GM12873 (cell line): ENCODE data around the gene CCDC91.

ENCODE experiments used
- CTCF ChIP-seq: IDR thresholded peaks from 2 replicates; pipeline ENCODE4 v1.5.1; 2012; ENCODE audit warnings: low read depth, mild to moderate bottlenecking, moderate library complexity, low read length, control low read depth; ENCODE audit not compliant: insufficient read depth; ENCODE audit errors: missing control alignments

Gene CCDC91

GRCh38 chr12:28413460-28414109, 223.3 kb downstream of the CCDC91 start:
- no peak for TF ChIP-seq CTCF

GRCh38 chr12:28415755-28416154, 225.5 kb downstream of the CCDC91 start:
- no peak for TF ChIP-seq CTCF

- TF ChIP-seq CTCF: no peak
Observed at GRCh38 chr12:28421374-28421773, 231.1 kb downstream of the CCDC91 start.

DNA sequence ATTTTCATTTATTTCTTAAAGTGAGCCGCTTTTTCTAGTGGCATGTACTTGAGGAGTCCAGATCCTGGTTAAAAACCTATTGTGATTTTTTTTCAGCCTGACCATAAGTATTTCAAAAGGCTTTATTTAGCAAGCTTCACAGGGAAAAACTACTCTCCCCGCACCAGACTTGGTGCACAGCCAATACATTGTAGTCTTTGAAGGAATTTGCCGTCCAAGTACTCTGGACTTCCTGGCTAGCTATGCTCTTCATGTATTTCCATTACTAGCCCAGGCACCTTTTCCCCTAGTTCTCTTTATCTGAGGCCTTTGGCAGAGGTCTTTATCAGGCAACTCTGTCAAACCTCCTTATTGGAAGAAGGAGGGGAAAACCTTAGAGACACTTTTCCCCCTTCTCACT, 234.7 kb downstream of the CCDC91 start:
- no peak for TF ChIP-seq CTCF

DNA sequence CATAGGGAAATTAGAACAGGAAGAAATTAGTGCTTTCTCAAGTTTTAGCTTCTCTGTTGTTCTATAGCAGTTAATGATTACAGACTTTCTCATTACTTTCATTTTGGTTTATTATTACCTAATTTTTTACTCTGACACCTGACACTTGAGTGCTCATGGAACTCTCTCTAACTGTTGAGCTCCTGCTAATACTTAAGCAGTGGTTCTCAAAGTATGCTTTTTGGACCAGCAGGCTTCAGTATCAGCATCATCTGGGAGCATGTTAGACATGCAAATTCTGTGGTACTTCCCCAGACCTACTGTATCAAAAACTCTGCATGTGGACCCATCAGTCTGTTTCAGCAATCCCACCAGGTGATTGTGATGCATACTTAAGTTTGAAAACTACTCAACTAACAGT, 235.3 kb downstream of the CCDC91 start:
- TF ChIP-seq CTCF: no peak

GRCh38 chr12:28427046-28427445, 236.8 kb downstream of the CCDC91 start:
- no peak for TF ChIP-seq CTCF

DNA sequence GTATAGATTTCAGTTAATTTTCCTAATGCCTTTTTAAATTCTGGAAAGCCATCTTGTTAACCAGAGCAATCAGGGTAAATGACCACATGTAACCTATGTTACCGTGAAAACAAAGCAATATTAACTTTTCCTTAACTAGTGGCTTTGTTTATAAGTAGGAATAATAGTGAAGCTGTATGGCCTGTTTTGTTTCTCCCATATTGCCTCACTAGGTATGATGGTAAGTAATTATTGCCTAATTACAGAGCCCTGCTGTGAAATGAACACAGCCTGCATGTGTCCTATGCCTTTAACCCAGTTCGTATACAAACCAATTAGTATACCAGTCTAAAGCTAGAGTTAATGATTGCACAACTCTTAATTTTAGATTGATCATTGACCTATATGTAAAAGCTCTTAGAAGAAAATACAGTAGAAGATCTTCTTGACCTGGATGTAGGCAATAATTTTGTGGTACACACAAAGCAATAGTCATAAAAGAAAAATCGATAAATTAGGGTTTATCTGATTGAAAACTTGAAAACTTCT, 249.9 kb downstream of the CCDC91 start:
- TF ChIP-seq CTCF: no peak

- no peak for TF ChIP-seq CTCF
Observed at GRCh38 chr12:28442101-28442500, 251.8 kb downstream of the CCDC91 start.
